Kidney (tissue), 14 donors: ENCODE data around the gene ZNF567. TPM values are rescaled to one million over a fixed set of nuclear protein-coding genes. Genes with fewer than 3 reads are reported as not detected.
A peak's percentile ranks its signal among the peaks of the same experiment; 100 is the strongest.

Experiments used
- DNase-seq, 5 donors: peaks; one replicate each; pipeline ENCODE4 v3.0.0-alpha.2; 2013 to 2020
- FAIRE-seq: peaks from 2 replicates; lab custom pipeline; 2012; peaks lifted over from hg19 to GRCh38; lab: Jason Lieb, UNC
- H3K27ac ChIP-seq, 2 donors: one replicate each; pipeline ENCODE4 v1.7.0; 2013; ENCODE audit warnings: low read depth in 2 of 2, low read length in 2 of 2, inconsistent platforms in 1 of 2
- H3K27me3 ChIP-seq: one replicate; pipeline ENCODE4 v1.7.1; 2013; ENCODE audit warnings: low read length, inconsistent platforms; ENCODE audit not compliant: control insufficient read depth, insufficient read depth
- H3K36me3 ChIP-seq, 3 donors: one replicate each; pipeline versions ENCODE4 v1.7.0 to v1.7.1; 2013; ENCODE audit warnings: low read length in 3 of 3, control low read depth in 1 of 3, inconsistent platforms in 1 of 3; ENCODE audit not compliant: insufficient read depth in 3 of 3, control insufficient read depth in 2 of 3
- H3K4me1 ChIP-seq, 3 donors: one replicate each; pipeline versions ENCODE4 v1.7.0 to v1.7.1; 2013; ENCODE audit warnings: low read length in 3 of 3, inconsistent platforms in 1 of 3, low read depth in 1 of 3; ENCODE audit not compliant: control insufficient read depth in 2 of 3, insufficient read depth in 2 of 3
- H3K4me3 ChIP-seq, 3 donors: one replicate each; pipeline versions ENCODE4 v1.7.0 to v1.8.1; 2013; ENCODE audit warnings: low read length in 3 of 3, control low read depth in 1 of 3, inconsistent platforms in 1 of 3
- H3K9ac ChIP-seq, 3 donors: one replicate each; pipeline versions ENCODE4 v1.7.0 to v1.7.1; 2013; ENCODE audit warnings: low read length in 3 of 3, control low read depth in 1 of 3, inconsistent platforms in 1 of 3
- H3K9me3 ChIP-seq, 3 donors: one replicate each; pipeline versions ENCODE4 v1.7.0 to v1.7.1; 2013; ENCODE audit warnings: low read length in 3 of 3, control low read depth in 1 of 3, inconsistent platforms in 1 of 3; ENCODE audit not compliant: control insufficient read depth in 2 of 3, insufficient read depth in 1 of 3
- CTCF ChIP-seq: IDR thresholded peaks from 3 replicates; pipeline ENCODE4 v1.5.1; 2012; ENCODE audit warnings: mild to moderate bottlenecking, moderate library complexity, borderline replicate concordance; ENCODE audit not compliant: insufficient read depth; ENCODE audit errors: extremely low read depth
- intact Hi-C: fragments of 100-400 bp; cut with DNase I; formaldehyde crosslinking; loops from one replicate; pipeline ENCODE4 v1.11.1; 2022
- polyA plus RNA-seq: library from polyadenylated mRNA; stranded (reverse); fragments of 350-450 nt; fragmentation: Illumina TruSeq; extraction: RNeasy Lipid Tissue Mini Kit (QIAGEN cat#74804); gene quantifications from one replicate; pipeline ENCODE4 v1.2.3, GENCODE V29; 2014; ENCODE audit warnings: low read depth, low replicate concordance; ENCODE audit not compliant: insufficient read depth
- total RNA-seq: library from RNA; stranded (reverse); fragmentation: NEBNext Ultra II Directional; extraction: Animal tissue kit (Norgen Biotek cat#: 25700); gene quantifications from one replicate; pipeline ENCODE4 v1.2.1, GENCODE V29; 2021
- donor health status: control.
- donor health status: control.
- donor health status: control.
- donor health status: control.
- donor health status: control.
- donor health status: DM: yes; HTN: yes; CAD: no.
- donor health status: Normal renal cell carcinoma (clear cell type).

Gene ZNF567
- total and polyA plus RNA-seq, 2 donors from 2014 or later = 4.0 to 9.8 TPM

- Histone ChIP-seq H3K4me3 (peak overlapping the region; percentile 96 to 99 (median 96)), H3K9me3 (no peaks in the 10 kb centered on the region), H3K36me3 (peaks cover 3 to 7% (median 4%) of the 10 kb centered on the region in 3 donors), H3K4me1 (peaks cover 0 to 12% (median 6%) of the 10 kb centered on the region in 3 donors), H3K27me3 (no peaks in the 10 kb centered on the region), H3K27ac (no peak overlapping the region), H3K9ac (peak overlapping the region; percentile 75 to 97 (median 79))
- intact Hi-C loops = no loop called here
- FAIRE-seq (no peak), DNase-seq (peak in 3 of 5 donors; percentile 11 to 72 (median 39))
- TF ChIP-seq CTCF = no peak
These were observed 823 bp upstream of the ZNF567 start for GRCh38 chr19:36686365-36687213.

GRCh38 chr19:36688058-36688457 is 646 bp downstream of the ZNF567 start:
- H3K27me3 ChIP-seq = no peaks in the 10 kb centered on the region
- DNase-seq = no peak
- TF ChIP-seq CTCF = no peak
- no peak overlapping the region for H3K27ac ChIP-seq
- intact Hi-C loops = no loop called here
- H3K36me3 ChIP-seq = peaks cover 11 to 15% (median 13%) of the 10 kb centered on the region in 3 donors
- H3K4me1 ChIP-seq = peaks cover 0 to 12% (median 6%) of the 10 kb centered on the region in 3 donors
- H3K9me3 ChIP-seq = no peaks in the 10 kb centered on the region
- no peak for FAIRE-seq
- H3K9ac ChIP-seq = peak overlapping the region; percentile 60 to 72 (median 63)
- H3K4me3 ChIP-seq = peak overlapping the region; percentile 74 to 99 (median 96)

GRCh38 chr19:36707134-36707533 is 19.7 kb downstream of the ZNF567 start:
- Histone ChIP-seq H3K27ac (no peak overlapping the region), H3K36me3 (peaks cover under 1 to 10% (median 4%) of the 10 kb centered on the region in 3 donors), H3K4me3 (no peak overlapping the region), H3K9ac (no peak overlapping the region), H3K4me1 (no peaks in the 10 kb centered on the region), H3K9me3 (peaks cover 9 to 73% (median 33%) of the 10 kb centered on the region in 3 donors), H3K27me3 (no peaks in the 10 kb centered on the region)
- intact Hi-C loops = no loop called here
- no peak for TF ChIP-seq CTCF
- FAIRE-seq = no peak
- no peak for DNase-seq
